HFF-Myc (cell line): ENCODE results near the gene BTAF1.

ENCODE experiments used
- DNase-seq: peaks from one replicate; pipeline ENCODE4 v3.0.0-alpha.2; 2011; ENCODE audit warnings: low read depth; ENCODE audit errors: extremely low read depth
- H3K4me3 ChIP-seq: replicated peaks from 2 replicates; pipeline ENCODE4 v1.5.1; 2011; ENCODE audit warnings: low read depth, mild to moderate bottlenecking, control low read depth, low read length
- CTCF ChIP-seq: IDR thresholded peaks from 2 replicates; pipeline ENCODE4 v1.5.1; 2012; ENCODE audit warnings: mild to moderate bottlenecking, low read depth, low read length, control low read depth; ENCODE audit errors: missing control alignments

Gene BTAF1

DNA sequence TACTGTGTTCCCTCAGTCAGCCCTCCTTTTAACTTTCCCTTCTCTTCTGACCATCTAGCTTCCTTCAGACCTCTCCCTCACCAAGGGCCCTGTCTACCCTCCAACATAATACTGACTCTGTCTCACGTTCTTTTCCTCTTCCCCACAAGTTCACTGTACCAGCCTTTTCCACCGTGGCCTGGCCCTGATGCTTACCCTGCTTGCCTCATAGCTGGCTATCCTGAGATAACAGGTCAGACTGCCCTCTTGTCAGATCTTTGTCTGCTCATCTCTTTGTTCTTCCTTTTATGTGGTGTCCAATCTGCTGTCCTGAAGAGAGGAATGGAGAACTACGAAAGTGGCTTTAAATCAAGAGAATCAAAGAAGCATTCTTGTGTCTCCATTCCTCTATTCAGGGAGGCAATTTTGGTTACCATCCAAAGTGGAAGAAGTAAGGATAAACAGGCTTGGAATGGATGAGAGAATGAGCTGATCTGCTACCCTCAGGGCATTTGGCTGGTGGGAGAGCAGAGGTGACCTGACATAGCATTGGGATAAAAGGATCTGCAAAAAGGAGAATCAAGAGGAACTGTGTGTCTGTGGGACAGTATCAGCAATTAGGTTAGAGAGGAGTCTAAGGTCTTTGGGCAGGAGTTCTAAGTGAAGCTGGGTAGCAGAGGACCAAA lies 8.1 kb downstream of the BTAF1 start:
- no peak overlapping the region for H3K4me3 ChIP-seq
- DNase-seq = no peak
- no peak for TF ChIP-seq CTCF

DNA sequence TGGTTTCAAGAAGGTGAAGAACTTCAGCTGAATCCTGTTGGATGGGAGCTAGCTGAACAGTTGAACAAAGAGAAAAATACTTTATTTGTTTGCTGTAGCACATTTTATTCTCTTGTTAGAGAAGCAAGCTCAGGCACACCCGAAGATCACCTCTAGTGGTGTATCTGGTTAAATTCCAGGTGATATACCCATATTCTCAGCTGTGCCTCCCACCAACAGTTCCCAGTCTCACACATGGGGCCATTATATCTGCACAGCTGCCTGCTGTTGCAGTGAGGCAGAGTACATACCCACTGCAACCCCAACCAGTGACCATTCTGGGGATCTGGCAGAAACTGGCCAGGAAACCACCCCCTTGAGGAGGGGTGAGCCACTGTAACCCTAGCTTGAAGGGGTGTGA lies 9.2 kb downstream of the BTAF1 start:
- no peak for TF ChIP-seq CTCF
- H3K4me3 ChIP-seq = no peak overlapping the region
- DNase-seq = no peak

DNA sequence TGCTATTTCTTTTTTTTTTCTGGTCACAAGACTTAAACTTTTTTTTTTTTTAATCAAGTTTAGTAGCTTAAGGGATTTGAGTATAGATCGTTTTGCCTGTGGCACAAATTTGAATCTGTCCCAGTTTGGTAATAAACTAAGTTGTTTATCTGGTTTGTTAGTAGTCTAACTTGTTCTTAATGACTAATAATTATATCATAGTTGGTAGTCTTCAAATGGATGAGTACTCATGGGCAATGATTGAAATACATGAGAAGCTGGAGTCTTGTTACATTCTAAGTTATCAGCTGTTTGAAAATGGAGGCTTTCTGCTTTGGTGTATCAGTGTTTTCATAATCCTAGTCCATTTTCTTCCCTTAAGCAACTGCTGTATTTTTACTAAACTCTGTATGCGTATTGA lies 12.3 kb downstream of the BTAF1 start:
- no peak for DNase-seq
- no peak for TF ChIP-seq CTCF
- no peak overlapping the region for H3K4me3 ChIP-seq

GRCh38 chr10:91939653-91940052 lies 16.1 kb downstream of the BTAF1 start:
- no peak for DNase-seq
- no peak overlapping the region for H3K4me3 ChIP-seq
- no peak for TF ChIP-seq CTCF

- DNase-seq = no peak
- TF ChIP-seq CTCF = no peak
These were observed 17.9 kb downstream of the BTAF1 start for GRCh38 chr10:91941426-91941825.

DNA sequence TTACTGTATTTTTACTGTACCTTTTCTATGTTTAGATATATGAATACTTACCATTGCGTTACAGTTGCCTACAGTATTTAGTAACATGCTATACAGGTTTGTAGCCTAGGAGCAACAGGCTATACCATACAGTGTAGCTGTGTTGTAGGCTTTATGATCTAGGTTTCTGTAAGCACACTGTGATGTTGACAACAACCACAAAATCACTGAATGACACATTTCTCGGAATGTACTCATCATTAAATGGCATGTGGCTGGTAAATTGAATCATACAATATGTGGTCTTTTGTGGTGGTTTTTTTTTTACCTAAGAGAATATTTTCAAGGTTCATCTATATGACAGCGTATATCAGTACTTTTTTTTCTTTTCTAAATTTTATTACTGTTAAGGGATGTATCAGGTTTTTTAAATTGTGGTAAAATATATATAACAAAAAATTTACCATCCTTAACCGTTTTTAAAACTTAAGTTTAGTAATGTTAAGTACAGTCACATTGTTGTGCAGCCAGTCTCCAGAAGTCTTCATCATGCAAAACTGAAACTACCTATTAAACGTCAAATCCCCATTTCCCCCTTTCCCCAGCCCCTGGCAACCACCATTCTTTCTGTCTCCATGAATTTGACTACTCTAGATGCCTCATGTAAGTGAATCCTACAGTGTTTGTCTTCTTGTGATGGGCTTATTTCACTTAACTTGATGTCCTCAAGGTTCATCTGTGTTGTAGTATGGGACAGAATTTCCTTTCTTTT lies 21.5 kb downstream of the BTAF1 start:
- no peak for DNase-seq
- no peak overlapping the region for H3K4me3 ChIP-seq
- no peak for TF ChIP-seq CTCF

More at GRCh38 chr10:91941426-91941825, 17.9 kb downstream of the BTAF1 start:
- no peak overlapping the region for H3K4me3 ChIP-seq
